ENCODE measurements around the gene TMEM109.

DNA sequence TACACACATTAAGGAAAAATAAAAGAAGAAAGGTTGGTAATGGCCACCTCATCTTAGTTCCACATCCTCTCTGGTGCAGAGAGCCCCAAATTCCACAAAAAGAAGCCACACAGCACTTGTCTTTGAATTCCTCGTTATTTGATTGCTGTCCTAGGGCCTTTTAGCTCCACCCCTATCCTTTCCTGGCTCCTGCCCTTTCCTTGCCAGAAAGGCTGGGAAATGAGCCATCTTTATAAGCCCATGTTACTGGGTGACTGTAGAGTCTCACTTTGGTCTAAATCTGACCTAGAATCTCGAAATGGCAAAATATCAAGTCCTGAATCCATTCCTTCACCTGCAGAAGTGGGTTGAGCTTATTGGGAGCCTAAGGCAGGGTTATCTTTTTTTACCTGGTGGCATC is 6.0 kb downstream of the TMEM109 start:
- no peak for TF ChIP-seq POLR2AphosphoS5 (IDR thresholded peaks at IDR 0.05)
- no peak for TF ChIP-seq POLR2A (IDR thresholded peaks at IDR 0.05)
